HG03378 (cell line): ENCODE data around the gene ELP2.
A peak's percentile ranks its signal among the peaks of the same experiment; 100 is the strongest.
"Not testable (repeated sequence)": the region's sequence is repeated elsewhere in the genome, so short reads cannot be mapped to it uniquely, and the experiment has no call there.

Source experiments
- ATAC-seq: cut with Tn5 transposase; IDR thresholded peaks from one replicate; pipeline ENCODE4 v1.9.1; 2021; ENCODE audit warnings: mild to moderate bottlenecking, moderate library complexity; ENCODE audit not compliant: unreplicated experiment

Gene ELP2, protein sequence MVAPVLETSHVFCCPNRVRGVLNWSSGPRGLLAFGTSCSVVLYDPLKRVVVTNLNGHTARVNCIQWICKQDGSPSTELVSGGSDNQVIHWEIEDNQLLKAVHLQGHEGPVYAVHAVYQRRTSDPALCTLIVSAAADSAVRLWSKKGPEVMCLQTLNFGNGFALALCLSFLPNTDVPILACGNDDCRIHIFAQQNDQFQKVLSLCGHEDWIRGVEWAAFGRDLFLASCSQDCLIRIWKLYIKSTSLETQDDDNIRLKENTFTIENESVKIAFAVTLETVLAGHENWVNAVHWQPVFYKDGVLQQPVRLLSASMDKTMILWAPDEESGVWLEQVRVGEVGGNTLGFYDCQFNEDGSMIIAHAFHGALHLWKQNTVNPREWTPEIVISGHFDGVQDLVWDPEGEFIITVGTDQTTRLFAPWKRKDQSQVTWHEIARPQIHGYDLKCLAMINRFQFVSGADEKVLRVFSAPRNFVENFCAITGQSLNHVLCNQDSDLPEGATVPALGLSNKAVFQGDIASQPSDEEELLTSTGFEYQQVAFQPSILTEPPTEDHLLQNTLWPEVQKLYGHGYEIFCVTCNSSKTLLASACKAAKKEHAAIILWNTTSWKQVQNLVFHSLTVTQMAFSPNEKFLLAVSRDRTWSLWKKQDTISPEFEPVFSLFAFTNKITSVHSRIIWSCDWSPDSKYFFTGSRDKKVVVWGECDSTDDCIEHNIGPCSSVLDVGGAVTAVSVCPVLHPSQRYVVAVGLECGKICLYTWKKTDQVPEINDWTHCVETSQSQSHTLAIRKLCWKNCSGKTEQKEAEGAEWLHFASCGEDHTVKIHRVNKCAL

DNA sequence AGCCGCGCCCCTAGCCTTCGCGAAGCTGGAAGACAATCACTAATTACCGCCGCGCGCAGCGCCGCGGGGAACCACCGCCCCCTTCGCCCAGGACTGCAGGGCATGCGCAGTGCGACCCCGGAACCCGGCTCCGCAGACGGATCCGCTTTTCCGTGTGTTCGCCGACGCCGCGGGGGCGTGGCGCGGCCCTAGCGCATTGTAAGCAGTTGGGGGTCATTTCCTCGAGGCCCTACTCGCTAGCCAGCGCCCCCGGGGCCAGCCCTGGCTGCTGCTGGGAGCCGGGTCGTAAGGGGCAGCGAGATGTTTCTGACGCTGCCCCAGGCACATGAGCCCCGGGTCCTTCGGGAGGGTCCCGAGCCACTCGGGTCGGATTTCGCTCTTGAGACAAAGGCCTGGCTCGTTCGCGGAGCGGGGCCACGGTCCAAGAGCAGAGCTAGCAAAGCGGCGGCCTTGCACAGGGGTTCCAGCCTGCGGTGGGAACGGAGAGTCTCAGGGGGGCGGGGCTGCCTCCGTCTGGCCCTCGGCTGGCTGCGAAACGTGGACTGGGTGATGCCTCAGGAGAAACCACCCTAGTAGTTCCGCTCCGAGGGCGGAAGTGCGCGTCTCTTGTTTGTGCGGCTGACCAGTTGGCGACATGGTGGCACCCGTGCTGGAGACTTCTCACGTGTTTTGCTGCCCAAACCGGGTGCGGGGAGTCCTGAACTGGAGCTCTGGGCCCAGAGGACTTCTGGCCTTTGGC, at the start of gene ELP2, which contains the start of gene SLC39A6:
TSS of gene ELP2 (plus strand) at position 600 of the 739 bp plus-strand sequence. CDS start at position 635, 35 bp downstream.
TSS of gene SLC39A6 (minus strand) at position 41 of the 739 bp plus-strand sequence. CDS start 2,333 bp downstream, outside the sequence.
- peak; percentile 93 for ATAC-seq

DNA sequence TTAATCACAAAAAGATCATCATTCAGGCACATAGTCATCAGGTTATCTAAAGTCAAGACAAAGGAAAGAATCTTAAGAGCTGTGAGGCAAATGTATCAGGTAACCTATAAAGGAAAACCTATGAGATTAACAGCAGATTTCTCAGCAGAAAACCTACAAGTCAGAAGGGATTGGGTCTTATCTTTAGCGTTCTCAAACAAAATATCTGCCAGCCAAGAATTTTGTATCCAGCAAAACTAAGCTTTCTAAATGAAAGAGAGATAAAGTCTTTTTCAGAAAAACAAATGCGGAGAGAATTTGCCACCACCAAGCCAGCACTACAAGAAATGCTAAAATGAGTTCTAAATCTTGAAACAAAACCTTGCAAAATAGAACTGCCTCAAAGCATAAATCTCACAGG, 48.6 kb upstream of the ELP2 start:
- ATAC-seq = not testable (repeated sequence)

GRCh38 chr18:36083729-36084128, 46.0 kb upstream of the ELP2 start:
- ATAC-seq = peak; percentile 46

GRCh38 chr18:36085195-36085594, 44.5 kb upstream of the ELP2 start:
- ATAC-seq = no peak

GRCh38 chr18:36086186-36086585, 43.5 kb upstream of the ELP2 start:
- ATAC-seq = no peak

DNA sequence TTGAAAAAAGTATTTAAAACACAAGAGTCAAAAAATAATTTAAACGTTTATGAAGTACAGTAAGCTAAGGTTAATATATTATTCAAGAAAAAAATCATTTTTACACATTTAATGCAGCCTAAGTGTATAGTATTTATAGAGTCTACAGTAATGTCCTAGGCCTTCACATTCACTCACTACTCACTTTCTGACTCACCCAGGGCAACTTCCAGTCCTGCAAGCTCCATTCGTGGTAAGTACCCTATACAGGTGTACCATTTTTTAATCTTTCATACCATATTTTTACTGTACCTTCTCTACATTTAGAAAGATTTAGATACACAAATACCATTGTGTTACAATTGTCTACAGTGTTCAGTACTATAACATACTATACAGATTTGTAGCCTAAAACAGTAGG, 41.4 kb upstream of the ELP2 start:
- ATAC-seq = no peak

DNA sequence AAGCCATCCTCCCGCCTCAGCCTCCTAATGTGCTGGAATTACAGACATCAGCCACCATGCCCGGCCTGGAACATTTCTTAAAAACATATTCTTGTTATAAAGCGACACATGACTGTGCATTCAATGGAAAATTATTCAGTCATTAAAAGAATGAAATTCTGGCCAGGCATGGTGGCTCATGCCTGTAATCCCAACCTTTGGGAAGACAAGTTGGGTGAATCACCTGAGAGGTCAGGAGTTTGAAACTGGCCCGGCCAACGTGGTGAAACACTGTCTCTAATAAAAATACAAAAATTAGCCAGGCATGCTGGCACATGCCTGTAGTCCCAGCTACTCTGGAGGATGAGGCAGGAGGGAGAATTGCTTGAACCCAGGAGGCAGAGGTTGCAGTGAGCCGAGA, 40.7 kb upstream of the ELP2 start:
- no peak for ATAC-seq

DNA sequence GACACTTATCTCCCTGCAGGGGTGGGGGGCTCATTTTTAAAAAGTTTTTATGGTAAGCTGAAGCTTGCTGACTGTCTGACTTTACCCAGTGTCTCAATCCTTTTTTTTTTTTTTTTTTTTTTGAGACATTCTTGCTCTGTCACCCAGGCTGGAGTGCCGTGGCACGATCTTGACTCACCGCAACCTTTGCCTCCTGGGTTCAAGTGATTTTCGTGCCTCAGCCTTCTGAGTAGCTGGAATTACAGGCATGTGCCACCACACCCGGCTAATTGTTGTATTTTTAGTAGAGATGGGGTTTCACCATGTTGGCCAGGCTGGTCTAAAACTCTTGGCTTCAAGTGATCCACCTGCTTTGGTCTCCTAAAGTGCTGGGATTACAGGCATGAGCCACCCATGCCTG, 37.6 kb upstream of the ELP2 start:
- ATAC-seq = not testable (repeated sequence)

DNA sequence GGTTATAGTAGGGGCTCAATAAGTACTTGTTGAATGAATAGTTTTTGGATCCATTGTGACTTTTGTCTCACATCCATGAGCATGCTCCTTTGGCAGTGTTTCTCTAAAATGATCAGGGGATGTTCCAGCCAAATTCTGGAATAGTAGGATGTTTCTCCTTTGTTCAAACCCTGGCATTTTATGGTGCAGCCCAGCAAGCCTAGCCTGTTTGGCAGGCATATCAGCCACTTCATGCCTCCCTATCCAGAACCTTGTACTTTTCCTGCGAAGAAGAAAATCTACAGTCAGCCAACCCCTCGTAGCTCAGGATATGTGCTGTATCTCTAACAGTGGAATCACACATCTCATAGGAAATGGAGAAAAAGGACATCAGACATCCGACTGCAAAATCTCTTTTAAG, 35.3 kb upstream of the ELP2 start:
- no peak for ATAC-seq

- ATAC-seq = peak; percentile 53
Measured at GRCh38 chr18:36095936-36096519, 33.7 kb upstream of the ELP2 start.

DNA sequence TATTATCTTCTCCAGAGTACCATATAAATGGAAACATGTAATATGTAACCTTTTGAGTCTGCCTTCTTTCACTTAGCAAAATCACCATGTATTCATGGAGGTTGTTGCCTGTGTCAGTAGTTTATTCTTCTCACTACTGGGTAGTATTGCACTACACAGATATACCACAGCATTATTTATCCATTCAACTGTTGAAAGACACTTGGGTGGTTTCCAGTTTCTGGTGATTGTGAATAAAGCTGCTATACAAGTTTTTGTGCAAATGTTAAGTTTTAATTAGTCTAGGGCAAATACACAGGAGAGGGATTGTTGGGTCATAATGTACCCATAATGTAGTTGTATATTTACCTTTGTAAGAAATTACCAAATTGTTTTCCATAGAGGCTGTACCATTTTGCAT, 32.7 kb upstream of the ELP2 start:
- no peak for ATAC-seq

- no peak for ATAC-seq
Measured at GRCh38 chr18:36099311-36099710, 30.4 kb upstream of the ELP2 start.

- no peak for ATAC-seq
Measured at GRCh38 chr18:36101943-36102342, 27.8 kb upstream of the ELP2 start.

- ATAC-seq = no peak
Measured at GRCh38 chr18:36104749-36105148, 24.9 kb upstream of the ELP2 start.

DNA sequence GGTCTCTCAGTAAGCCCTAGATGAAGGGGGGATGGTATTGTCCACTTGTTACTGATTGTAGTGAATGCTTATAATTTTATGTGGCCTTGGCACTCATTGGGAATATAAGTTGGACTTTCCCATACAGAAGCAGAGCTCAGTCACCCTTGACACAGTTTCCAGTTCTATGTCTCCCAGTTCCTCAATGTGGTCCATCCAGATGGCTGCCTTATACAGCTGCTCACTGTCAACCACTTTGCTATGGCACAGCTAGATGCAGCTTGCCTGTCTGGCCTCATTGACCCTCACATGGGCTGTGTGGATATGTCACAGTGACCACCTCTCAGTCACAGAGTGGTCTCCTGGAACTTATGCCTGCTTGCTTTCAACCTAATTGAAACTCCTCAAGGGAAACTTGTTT, 22.2 kb upstream of the ELP2 start:
- ATAC-seq = no peak

DNA sequence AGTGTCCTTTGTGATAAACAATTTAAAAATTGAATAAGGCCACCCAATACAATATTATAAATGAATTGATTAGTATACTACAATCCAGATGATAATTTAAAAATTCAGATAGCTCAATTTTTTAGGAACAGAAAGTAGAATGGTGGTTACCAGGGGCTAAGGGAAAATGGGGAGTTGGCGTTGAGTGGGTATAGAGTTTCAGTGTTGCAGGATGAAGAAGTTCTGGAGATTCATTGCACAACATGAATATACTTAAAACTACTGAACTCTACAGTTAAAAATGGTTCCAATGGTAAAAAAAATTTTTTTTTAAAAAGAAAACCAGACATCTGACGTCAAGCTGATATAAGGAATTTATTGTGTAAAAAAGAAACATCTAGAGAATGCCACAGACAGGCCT, 21.5 kb upstream of the ELP2 start:
- ATAC-seq = no peak

GRCh38 chr18:36108601-36109000, 21.1 kb upstream of the ELP2 start:
- ATAC-seq = no peak

GRCh38 chr18:36109737-36110136, 20.0 kb upstream of the ELP2 start:
- ATAC-seq = no peak

DNA sequence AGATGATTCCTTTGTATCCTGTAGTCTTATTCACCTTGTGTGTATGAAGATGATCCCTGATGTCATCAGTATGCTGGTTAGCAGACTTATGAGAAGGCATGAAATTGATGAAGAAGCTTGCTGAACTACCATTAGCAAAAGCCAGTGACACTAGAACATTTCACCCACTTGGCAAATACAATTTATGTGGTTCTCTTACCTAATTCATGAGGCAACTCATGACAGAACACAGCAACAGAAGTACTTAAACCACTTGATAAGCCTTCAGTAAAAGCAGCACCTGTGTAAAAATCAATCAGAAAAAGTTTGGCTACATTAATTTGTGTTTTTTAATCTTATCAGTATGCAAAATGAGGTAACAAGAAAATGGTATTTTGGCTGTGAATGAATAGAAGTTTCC, 17.4 kb upstream of the ELP2 start:
- ATAC-seq = no peak

DNA sequence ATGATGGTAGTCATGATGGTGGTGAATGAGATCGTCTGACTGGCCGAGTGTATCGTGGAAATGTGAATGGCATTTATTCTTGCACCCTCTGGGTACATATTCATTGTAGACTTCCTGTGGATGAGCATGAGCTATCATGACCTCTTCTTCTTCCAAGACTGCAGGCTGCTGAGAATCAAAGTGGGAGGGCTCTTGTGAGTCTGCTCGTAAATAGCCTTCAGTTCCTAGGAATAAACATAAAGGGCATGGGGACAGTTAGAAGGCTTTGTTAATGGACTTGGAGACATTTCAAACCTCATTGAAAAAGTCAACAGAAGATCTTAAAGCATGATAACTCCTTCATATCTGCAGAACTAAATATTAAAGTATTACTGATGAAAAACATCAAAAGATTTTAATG, 15.4 kb upstream of the ELP2 start:
- no peak for ATAC-seq

- no peak for ATAC-seq
Measured at GRCh38 chr18:36114738-36115137, 15.0 kb upstream of the ELP2 start.
